Gastrocnemius medialis (tissue), 4 donors: ENCODE measurements around the gene FYN.

Experiments used
- POLR2A ChIP-seq, 2 donors: fragments of 450-650 bp; IDR thresholded peaks; one replicate each; pipeline ENCODE4 v1.6.1; 2017; ENCODE audit warnings: antibody characterized with exemption in 2 of 2, mild to moderate bottlenecking in 2 of 2, moderate library complexity in 2 of 2
- TF ChIP-seq, protein P1 (sequence below), 5 experiments: fragments of 450-650 bp in 3 of 5; fragments of 200-600 bp in 2 of 5; sonication (generic) in 2 of 5; IDR thresholded peaks in 4 of 5; conservative IDR thresholded peaks in 1 of 5; 1 replicate in 4 of 5; 2 replicates in 1 of 5; pipeline ENCODE4 v1.5.1; 2016 to 2019; ENCODE audit warnings: antibody characterized with exemption in 5 of 5, mild to moderate bottlenecking in 3 of 5, moderate library complexity in 3 of 5

DNA sequence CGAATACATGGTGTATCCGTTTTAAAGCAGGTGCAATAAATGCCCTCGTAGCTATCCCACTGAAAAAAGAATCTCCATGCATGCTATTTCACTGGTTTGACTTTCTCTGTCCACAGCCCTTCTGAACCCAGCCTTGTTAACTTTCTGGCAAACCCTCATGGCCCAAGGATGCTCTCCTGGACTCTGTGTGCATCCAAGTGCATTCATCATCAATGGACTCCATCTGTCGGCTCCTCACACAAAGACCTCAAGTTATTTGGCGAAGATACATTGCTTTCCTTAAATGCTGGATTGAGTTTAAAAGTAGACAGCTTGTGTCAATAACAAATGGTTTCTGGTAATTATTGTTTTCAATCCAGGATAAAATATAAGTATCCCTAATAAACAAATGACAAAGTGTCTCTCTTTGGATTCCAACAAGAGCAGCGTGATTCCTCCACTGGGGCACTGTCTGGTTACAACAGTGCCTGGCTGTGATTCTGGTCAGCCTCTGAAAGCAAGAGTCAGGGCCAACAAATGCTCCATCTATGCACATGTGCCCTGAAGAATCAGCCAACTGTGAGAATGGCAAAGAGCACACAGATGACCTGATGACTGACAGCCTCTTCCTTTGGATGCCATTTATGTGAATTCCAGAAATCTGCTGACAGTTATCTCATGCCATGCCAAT, 55.7 kb downstream of the FYN start:
- TF ChIP-seq, protein P1, sequence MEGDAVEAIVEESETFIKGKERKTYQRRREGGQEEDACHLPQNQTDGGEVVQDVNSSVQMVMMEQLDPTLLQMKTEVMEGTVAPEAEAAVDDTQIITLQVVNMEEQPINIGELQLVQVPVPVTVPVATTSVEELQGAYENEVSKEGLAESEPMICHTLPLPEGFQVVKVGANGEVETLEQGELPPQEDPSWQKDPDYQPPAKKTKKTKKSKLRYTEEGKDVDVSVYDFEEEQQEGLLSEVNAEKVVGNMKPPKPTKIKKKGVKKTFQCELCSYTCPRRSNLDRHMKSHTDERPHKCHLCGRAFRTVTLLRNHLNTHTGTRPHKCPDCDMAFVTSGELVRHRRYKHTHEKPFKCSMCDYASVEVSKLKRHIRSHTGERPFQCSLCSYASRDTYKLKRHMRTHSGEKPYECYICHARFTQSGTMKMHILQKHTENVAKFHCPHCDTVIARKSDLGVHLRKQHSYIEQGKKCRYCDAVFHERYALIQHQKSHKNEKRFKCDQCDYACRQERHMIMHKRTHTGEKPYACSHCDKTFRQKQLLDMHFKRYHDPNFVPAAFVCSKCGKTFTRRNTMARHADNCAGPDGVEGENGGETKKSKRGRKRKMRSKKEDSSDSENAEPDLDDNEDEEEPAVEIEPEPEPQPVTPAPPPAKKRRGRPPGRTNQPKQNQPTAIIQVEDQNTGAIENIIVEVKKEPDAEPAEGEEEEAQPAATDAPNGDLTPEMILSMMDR (IDR thresholded peaks at IDR 0.05 in 4 of 5, conservative IDR thresholded peaks at IDR 0.05 in 1 of 5): no peak
- TF ChIP-seq POLR2A (IDR thresholded peaks at IDR 0.05): no peak
